Esophagus squamous epithelium (tissue), 4 donors: ENCODE data around the gene RET.

Source experiments
- CTCF ChIP-seq, 6 experiments: fragments of 450-650 bp in 4 of 6; fragments of 200-600 bp in 2 of 6; sonication (generic) in 2 of 6; IDR thresholded peaks; one replicate each; pipeline ENCODE4 v1.5.1; 2016 to 2019; ENCODE audit warnings: antibody characterized with exemption in 6 of 6, mild to moderate bottlenecking in 4 of 6, moderate library complexity in 4 of 6
- POLR2A ChIP-seq, 4 donors: fragments of 450-650 bp; IDR thresholded peaks; one replicate each; pipeline ENCODE4 v1.6.1; 2017; ENCODE audit warnings: antibody characterized with exemption in 4 of 4, mild to moderate bottlenecking in 4 of 4, moderate library complexity in 3 of 4

- TF ChIP-seq CTCF (IDR thresholded peaks at IDR 0.05) (no peak), POLR2A (IDR thresholded peaks at IDR 0.05) (no peak)
Observed at GRCh38 chr10:43062402-43063160, 14.3 kb upstream of the RET start.
